Right cardiac atrium (tissue), 5 donors: ENCODE measurements around the gene C11orf97. TPM values are rescaled to one million over a fixed set of nuclear protein-coding genes. Genes with fewer than 3 reads are reported as not detected.
"Not testable (repeated sequence)": the region's sequence is repeated elsewhere in the genome, so short reads cannot be mapped to it uniquely, and the experiment has no call there.

Experiments
- ATAC-seq, 2 donors: fragments of 200-7000 bp; cut with Tn5 transposase; one replicate each; pipeline versions ENCODE4 v1.8.0 to v1.9.1; 2020; ENCODE audit warnings: moderate library complexity in 2 of 2, mild to moderate bottlenecking in 1 of 2
- DNase-seq, 3 donors: peaks; one replicate each; pipeline ENCODE4 v3.0.0-alpha.2; 2020
- H3K27ac ChIP-seq: one replicate; pipeline ENCODE4 v1.5.1; 2013; ENCODE audit warnings: mild to moderate bottlenecking, low read length, control low read depth, moderate library complexity
- H3K27me3 ChIP-seq: one replicate; pipeline ENCODE4 v1.6.1; 2013; ENCODE audit not compliant: control insufficient read depth, insufficient read depth
- H3K4me1 ChIP-seq: one replicate; pipeline ENCODE4 v1.6.1; 2013; ENCODE audit warnings: low read length; ENCODE audit not compliant: control insufficient read depth, insufficient read depth
- H3K4me3 ChIP-seq: one replicate; pipeline ENCODE4 v1.5.1; 2013; ENCODE audit warnings: low read length, control low read depth
- H3K9me3 ChIP-seq: one replicate; pipeline ENCODE4 v1.6.1; 2013; ENCODE audit warnings: low read length; ENCODE audit not compliant: control insufficient read depth
- WGBS: extraction: QIAGEN DNeasy Blood & Tissue Kit; methylation state at CpG from one replicate; pipeline ENCODE4 v1.1.7; 2013; 5-methylcytosine and 5-hydroxymethylcytosine counted together
- intact Hi-C, 4 donors: fragments of 100-400 bp; cut with DNase I; formaldehyde crosslinking; loops; one replicate each; pipeline versions ENCODE4 v1.11.0 to v1.14.0; 2022 to 2023
- polyA plus RNA-seq: library from polyadenylated mRNA; stranded (reverse); fragments of 200-250 nt; gene quantifications from one replicate; pipeline ENCODE4 v1.2.3, GENCODE V29; 2013
- total RNA-seq, 4 donors: library from RNA; stranded (reverse); fragmentation: NEBNext Ultra II Directional; extraction: Animal tissue kit (Norgen Biotek cat#: 25700); gene quantifications; one replicate each; pipeline ENCODE4 v1.2.1, GENCODE V29; 2021
- donor health status: healthy with polysubstance abuse.
- donor health status: DM: no; HTN: yes; CAD: no.
- donor health status: DM: no; HTN: no; CAD: no.
- donor health status: DM: no; HTN: yes; CAD: no; lungs with severe emphysema.
- donor health status: DM: yes; HTN: yes; CAD: no.

C11orf97 gene
- total and polyA plus RNA-seq, 5 donors, result not detected

DNA sequence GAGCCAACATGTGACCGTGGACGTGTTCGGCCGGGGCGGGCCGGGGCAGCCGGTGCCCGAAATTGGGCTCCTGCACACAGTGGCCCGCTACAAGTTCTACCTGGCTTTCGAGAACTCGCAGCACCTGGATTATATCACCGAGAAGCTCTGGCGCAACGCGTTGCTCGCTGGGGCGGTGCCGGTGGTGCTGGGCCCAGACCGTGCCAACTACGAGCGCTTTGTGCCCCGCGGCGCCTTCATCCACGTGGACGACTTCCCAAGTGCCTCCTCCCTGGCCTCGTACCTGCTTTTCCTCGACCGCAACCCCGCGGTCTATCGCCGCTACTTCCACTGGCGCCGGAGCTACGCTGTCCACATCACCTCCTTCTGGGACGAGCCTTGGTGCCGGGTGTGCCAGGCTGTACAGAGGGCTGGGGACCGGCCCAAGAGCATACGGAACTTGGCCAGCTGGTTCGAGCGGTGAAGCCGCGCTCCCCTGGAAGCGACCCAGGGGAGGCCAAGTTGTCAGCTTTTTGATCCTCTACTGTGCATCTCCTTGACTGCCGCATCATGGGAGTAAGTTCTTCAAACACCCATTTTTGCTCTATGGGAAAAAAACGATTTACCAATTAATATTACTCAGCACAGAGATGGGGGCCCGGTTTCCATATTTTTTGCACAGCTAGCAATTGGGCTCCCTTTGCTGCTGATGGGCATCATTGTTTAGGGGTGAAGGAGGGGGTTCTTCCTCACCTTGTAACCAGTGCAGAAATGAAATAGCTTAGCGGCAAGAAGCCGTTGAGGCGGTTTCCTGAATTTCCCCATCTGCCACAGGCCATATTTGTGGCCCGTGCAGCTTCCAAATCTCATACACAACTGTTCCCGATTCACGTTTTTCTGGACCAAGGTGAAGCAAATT, 33.3 kb downstream of the C11orf97 start:
- 57% methylated on average over 54 of the region's 54 CpGs for WGBS
- DNase-seq (peak; percentile 18 to 73 (median 64)), ATAC-seq (no peak)
- intact Hi-C loops, result no loop called here
- H3K4me1 ChIP-seq, result peaks cover 2% of the 10 kb centered on the region
- peak overlapping the region; percentile 70 for H3K4me3 ChIP-seq
- no peaks in the 10 kb centered on the region for H3K9me3 ChIP-seq
- no peak overlapping the region for H3K27ac ChIP-seq
- no peaks in the 10 kb centered on the region for H3K27me3 ChIP-seq

GRCh38 chr11:94546162-94546470, 33.9 kb downstream of the C11orf97 start:
- peaks cover 2% of the 10 kb centered on the region for H3K4me1 ChIP-seq
- 73% methylated on average over 2 of the region's 2 CpGs for WGBS
- H3K27me3 ChIP-seq, result no peaks in the 10 kb centered on the region
- DNase-seq, result no peak
- H3K27ac ChIP-seq, result no peak overlapping the region
- no peak for ATAC-seq
- no peaks in the 10 kb centered on the region for H3K9me3 ChIP-seq
- H3K4me3 ChIP-seq, result peak overlapping the region; percentile 70
- intact Hi-C loops, result no loop called here

- no peaks in the 10 kb centered on the region for H3K27me3 ChIP-seq
- 96% methylated on average over 1 of the region's 1 CpG for WGBS
- H3K4me1 ChIP-seq, result peaks cover 2% of the 10 kb centered on the region
- ATAC-seq, result no peak
- intact Hi-C loops, result no loop called here
- H3K9me3 ChIP-seq, result no peaks in the 10 kb centered on the region
- no peak overlapping the region for H3K27ac ChIP-seq
- H3K4me3 ChIP-seq, result no peak overlapping the region
- DNase-seq, result no peak
Observed at GRCh38 chr11:94546886-94547285, 34.6 kb downstream of the C11orf97 start.

DNA sequence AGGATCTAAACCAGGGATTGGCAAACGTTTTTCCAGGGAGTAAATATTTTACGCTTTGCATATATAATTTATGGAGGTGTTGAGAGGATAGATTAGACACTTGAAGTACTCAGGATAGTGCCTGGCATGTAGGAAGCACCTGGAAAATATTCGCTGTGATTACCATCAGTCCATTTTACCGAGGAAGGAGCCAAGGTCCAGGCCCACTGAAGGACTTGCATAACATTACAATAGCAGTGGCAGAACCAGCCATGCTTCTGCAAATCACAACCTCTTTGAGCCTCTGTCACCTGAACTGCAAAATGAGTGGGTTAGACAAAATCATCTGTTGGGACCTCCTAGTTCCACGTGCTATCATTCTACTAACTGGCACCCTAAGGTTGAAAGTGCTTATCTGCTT, 36.9 kb downstream of the C11orf97 start:
- no peak overlapping the region for H3K4me3 ChIP-seq
- H3K27ac ChIP-seq, result no peak overlapping the region
- no peaks in the 10 kb centered on the region for H3K27me3 ChIP-seq
- WGBS, result 62% methylated on average over 5 of the region's 5 CpGs
- intact Hi-C loops, result no loop called here
- ATAC-seq (no peak), DNase-seq (no peak)
- H3K4me1 ChIP-seq, result peaks cover 2% of the 10 kb centered on the region
- no peaks in the 10 kb centered on the region for H3K9me3 ChIP-seq

- WGBS, result 62% methylated on average over 4 of the region's 4 CpGs
- ATAC-seq, result no peak
- intact Hi-C loops, result no loop called here
- Histone ChIP-seq H3K27me3 (no peaks in the 10 kb centered on the region), H3K27ac (no peak overlapping the region), H3K9me3 (no peaks in the 10 kb centered on the region), H3K4me3 (no peak overlapping the region), H3K4me1 (peaks cover 2% of the 10 kb centered on the region)
- no peak for DNase-seq
Observed at GRCh38 chr11:94550513-94550912, 38.3 kb downstream of the C11orf97 start.

- DNase-seq (no peak), ATAC-seq (no peak)
- 98% methylated on average over 1 of the region's 1 CpG for WGBS
- Histone ChIP-seq H3K27ac (no peak overlapping the region), H3K27me3 (no peaks in the 10 kb centered on the region), H3K4me1 (no peaks in the 10 kb centered on the region), H3K4me3 (no peak overlapping the region), H3K9me3 (no peaks in the 10 kb centered on the region)
- intact Hi-C loops, result no loop called here
Observed at GRCh38 chr11:94553938-94554337, 41.7 kb downstream of the C11orf97 start.

DNA sequence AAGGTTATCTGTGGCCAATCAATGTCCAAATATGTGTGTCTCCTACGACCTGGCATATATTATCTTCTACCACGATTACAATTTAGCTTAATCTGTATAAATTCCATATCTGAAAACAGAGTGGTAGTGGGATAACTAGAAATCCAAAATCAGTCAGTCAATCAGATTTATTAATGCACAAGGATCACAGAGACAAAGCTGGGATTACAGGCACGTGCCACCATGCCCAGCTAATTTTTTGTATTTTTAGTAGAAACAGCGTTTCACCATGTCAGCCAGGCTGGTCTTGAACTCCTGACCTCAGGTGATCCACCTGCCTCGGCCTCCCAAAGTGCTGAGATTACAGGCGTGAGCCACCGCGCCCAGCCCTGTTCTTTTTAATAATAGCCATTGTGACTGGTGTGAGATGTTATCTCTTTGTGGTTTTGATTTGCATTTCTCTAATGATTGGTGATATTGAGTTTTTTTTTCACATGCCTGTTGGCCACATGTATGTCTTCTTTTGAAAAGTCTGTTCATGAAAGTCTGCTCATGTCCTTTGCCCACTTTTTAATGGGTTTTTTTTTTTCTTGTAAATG, 43.6 kb downstream of the C11orf97 start:
- H3K4me1 ChIP-seq, intact Hi-C loops, DNase-seq, H3K27me3 ChIP-seq, H3K27ac ChIP-seq, ATAC-seq, H3K4me3 ChIP-seq, H3K9me3 ChIP-seq: not testable (repeated sequence)
- 93% methylated on average over 8 of the region's 8 CpGs for WGBS

DNA sequence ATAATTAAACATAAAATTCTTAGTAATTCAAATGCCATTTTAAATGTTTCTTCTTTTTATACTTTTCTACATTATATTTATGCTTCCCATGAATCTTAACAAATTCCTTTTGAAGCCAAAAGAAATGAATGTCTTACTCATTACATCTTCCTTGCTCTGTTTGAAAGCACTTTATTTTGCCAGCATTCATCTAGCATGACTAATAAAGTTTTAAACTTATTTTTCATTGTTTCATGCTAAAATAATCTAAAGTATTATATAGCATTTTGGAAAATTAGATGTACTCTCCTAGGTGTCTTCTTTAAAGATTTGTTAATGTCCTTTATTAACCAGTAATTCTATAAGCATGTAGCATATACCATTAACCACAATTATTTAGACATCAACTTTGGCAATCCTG, 45.2 kb downstream of the C11orf97 start:
- no peaks in the 10 kb centered on the region for H3K27me3 ChIP-seq
- H3K27ac ChIP-seq, result no peak overlapping the region
- DNase-seq (no peak), ATAC-seq (no peak)
- no peak overlapping the region for H3K4me3 ChIP-seq
- H3K9me3 ChIP-seq, result no peaks in the 10 kb centered on the region
- H3K4me1 ChIP-seq, result no peaks in the 10 kb centered on the region
- intact Hi-C loops, result no loop called here

DNA sequence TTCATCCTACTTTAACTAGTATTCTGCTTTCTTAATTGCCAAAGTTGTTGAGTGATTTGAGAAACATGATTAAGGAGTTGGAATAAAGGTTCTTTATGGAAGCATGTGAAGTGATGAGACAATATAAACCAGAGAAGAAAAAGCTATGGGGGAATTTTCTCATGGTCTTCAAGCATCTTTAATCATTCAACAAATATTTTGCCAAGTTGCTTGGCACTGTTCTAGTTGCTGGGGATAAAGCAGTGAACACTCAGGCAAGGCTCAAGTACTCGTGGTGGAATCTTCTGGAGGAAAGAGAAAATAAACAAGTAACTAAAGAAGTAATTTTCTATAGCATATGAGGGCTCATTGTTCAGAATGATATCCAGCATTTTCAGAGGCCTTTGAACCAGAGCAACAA, 45.7 kb downstream of the C11orf97 start:
- H3K4me3 ChIP-seq, result no peak overlapping the region
- H3K27me3 ChIP-seq, result no peaks in the 10 kb centered on the region
- no peak for DNase-seq
- intact Hi-C loops, result no loop called here
- H3K9me3 ChIP-seq, result no peaks in the 10 kb centered on the region
- WGBS, result 63% methylated on average over 1 of the region's 1 CpG
- H3K27ac ChIP-seq, result no peak overlapping the region
- no peaks in the 10 kb centered on the region for H3K4me1 ChIP-seq
- no peak for ATAC-seq

DNA sequence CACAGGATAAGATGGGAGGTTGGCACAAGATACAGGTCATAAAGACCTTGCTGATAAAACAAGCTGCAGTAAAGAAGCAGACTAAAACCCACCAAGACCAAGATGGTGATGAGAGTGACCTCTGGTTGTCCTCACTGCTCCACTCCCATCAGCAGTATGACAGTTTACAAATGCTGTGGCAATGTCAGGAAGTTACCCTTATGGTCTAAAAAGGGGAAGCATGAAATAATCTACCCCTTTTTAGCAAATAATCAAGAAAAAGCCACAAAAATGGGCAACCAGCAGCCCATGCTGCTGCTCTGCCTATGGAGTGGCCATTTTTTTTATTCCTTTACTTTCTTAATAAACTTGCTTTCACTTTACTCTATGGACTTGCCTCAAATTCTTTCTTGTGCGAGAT, 46.2 kb downstream of the C11orf97 start:
- Histone ChIP-seq H3K4me1 (no peaks in the 10 kb centered on the region), H3K27ac (no peak overlapping the region), H3K9me3 (no peaks in the 10 kb centered on the region), H3K4me3 (no peak overlapping the region), H3K27me3 (no peaks in the 10 kb centered on the region)
- 98% methylated on average over 1 of the region's 1 CpG for WGBS
- DNase-seq (no peak), ATAC-seq (no peak)
- intact Hi-C loops, result no loop called here

DNA sequence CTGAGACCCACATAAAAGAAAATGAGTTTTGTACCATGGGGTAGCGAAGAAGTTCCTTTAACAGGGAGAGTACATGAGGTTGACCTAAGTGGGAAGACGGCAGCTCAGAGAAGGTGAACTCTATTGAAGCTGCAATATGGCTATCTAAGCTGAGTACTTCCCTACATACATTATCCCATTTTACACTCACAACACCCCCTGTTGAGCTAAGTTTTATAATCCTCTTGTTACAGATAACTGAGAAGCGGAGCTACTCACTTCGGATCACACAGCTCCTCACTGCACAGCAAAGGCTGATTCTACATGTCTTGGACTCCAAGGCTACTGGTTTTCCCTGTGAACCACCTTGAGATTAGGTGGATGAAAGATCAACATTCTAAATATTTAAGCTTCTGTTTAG, 46.7 kb downstream of the C11orf97 start:
- 96% methylated on average over 4 of the region's 4 CpGs for WGBS
- H3K9me3 ChIP-seq, result no peaks in the 10 kb centered on the region
- ATAC-seq (no peak), DNase-seq (no peak)
- no peaks in the 10 kb centered on the region for H3K27me3 ChIP-seq
- no peaks in the 10 kb centered on the region for H3K4me1 ChIP-seq
- H3K27ac ChIP-seq, result no peak overlapping the region
- no peak overlapping the region for H3K4me3 ChIP-seq
- intact Hi-C loops, result no loop called here
